Right lobe of liver (tissue), 4 donors: ENCODE data around the gene GNPDA1.

ENCODE experiments used
- POLR2A ChIP-seq: fragments of 450-650 bp; IDR thresholded peaks from one replicate; pipeline ENCODE4 v1.6.1; 2017; ENCODE audit warnings: antibody characterized with exemption, mild to moderate bottlenecking
- TF ChIP-seq, protein P1 (sequence below), 4 donors: fragments of 200-600 bp in 3 of 4; fragments of 450-650 bp in 1 of 4; IDR thresholded peaks; one replicate each; pipeline versions ENCODE4 v1.5.1 to v1.8.0; 2016 to 2022; ENCODE audit warnings: antibody characterized with exemption in 4 of 4, mild to moderate bottlenecking in 2 of 4
- donor health status: DM: no; HTN: no; CAD: no.
- donor health status: DM: no; HTN: no; CAD: no.
- donor health status: DM: no; HTN: yes; CAD: no.

GRCh38 chr5:142000704-142001484 lies 11.9 kb downstream of the GNPDA1 start:
- TF ChIP-seq, protein P1, sequence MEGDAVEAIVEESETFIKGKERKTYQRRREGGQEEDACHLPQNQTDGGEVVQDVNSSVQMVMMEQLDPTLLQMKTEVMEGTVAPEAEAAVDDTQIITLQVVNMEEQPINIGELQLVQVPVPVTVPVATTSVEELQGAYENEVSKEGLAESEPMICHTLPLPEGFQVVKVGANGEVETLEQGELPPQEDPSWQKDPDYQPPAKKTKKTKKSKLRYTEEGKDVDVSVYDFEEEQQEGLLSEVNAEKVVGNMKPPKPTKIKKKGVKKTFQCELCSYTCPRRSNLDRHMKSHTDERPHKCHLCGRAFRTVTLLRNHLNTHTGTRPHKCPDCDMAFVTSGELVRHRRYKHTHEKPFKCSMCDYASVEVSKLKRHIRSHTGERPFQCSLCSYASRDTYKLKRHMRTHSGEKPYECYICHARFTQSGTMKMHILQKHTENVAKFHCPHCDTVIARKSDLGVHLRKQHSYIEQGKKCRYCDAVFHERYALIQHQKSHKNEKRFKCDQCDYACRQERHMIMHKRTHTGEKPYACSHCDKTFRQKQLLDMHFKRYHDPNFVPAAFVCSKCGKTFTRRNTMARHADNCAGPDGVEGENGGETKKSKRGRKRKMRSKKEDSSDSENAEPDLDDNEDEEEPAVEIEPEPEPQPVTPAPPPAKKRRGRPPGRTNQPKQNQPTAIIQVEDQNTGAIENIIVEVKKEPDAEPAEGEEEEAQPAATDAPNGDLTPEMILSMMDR (IDR thresholded peaks at IDR 0.05), result peak in 3 of 4 donors; percentile 8 to 21 (median 21)
- TF ChIP-seq POLR2A, result no peak
